ENCODE data around the gene LYZL6. TPM values are rescaled to one million over a fixed set of nuclear protein-coding genes. Genes with fewer than 3 reads are reported as not detected.

Gene LYZL6
- polyA plus RNA-seq, 1 donor (not counting 4 experiments of a cell fraction or from before 2014, with no cell fraction given): not detected

DNA sequence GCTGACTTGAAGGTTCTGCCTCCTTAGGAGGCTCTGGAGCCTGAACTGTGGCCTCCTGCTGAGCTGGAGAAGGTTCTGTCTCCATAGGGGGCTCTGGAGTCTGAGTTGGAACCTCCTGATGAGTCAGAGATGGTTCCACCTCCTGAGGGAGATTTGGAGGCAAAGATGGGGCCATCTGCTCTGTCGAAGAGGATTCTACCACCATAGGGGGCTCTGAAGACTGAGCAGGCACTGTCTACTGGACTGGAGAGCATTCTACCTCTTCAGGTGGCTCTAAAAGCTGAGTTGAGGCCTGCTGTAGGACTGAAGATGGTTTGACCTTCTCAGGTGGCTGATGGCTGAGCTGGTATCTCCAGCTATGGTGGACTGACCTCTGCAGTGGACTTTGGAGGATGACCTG, 29.2 kb downstream of the LYZL6 start:
- H3K9me1 ChIP-seq (ENCODE audit: control insufficient read depth, extremely low read depth, insufficient read depth, low read length): no peaks in the 10 kb centered on the region
- H3K4me3 ChIP-seq (ENCODE audit: control insufficient read depth in 2 of 3, extremely low read depth in 1 of 3, insufficient read depth in 2 of 3, low read depth in 1 of 3, low read length in 3 of 3): no peak overlapping the region
- H3K4me1 ChIP-seq (ENCODE audit: control insufficient read depth, extremely low read depth, insufficient read depth, low read length): no peaks in the 10 kb centered on the region
- no peaks in the 10 kb centered on the region for H3K9me3 ChIP-seq (ENCODE audit: control insufficient read depth, low read depth, low read length)
- DNase-seq (ENCODE audit: low read depth, low spot score) (no peak), FAIRE-seq (no peak)
- no peak overlapping the region for H3K4me2 ChIP-seq (ENCODE audit: control insufficient read depth, extremely low read depth, insufficient read depth, low read depth, low read length)
- H4K20me1 ChIP-seq (ENCODE audit: control insufficient read depth, extremely low read depth, insufficient read depth, low read length): no peaks in the 10 kb centered on the region
- TF ChIP-seq EZH2 (IDR thresholded peaks at IDR 0.05; ENCODE audit: low read length): no peak
- TF ChIP-seq CTCF (optimal IDR thresholded peaks at IDR 0.05 in 1 of 3, IDR thresholded peaks at IDR 0.05 in 1 of 3, conservative IDR thresholded peaks at IDR 0.05 in 1 of 3; ENCODE audit: extremely low read depth in 1 of 3, insufficient read depth in 2 of 3, low read length in 3 of 3): no peak
- H3K9ac ChIP-seq (ENCODE audit: control insufficient read depth, extremely low read depth, insufficient read depth, low read length): no peak overlapping the region
- dilution Hi-C loops (cut with MboI; ENCODE audit: extremely low pct_ligation_motif_present, low sequenced_read_pairs): no loop called here
- H3K27ac ChIP-seq (ENCODE audit: control insufficient read depth, insufficient read depth, low read length): no peak overlapping the region
- no peak overlapping the region for H2AFZ ChIP-seq (ENCODE audit: control insufficient read depth, low read length)
- H3K36me3 ChIP-seq (ENCODE audit: control insufficient read depth in 2 of 2, extremely low read depth in 1 of 2, insufficient read depth in 2 of 2, low read length in 2 of 2): no peaks in the 10 kb centered on the region
- H3K79me2 ChIP-seq (ENCODE audit: control insufficient read depth, insufficient read depth, low read length): no peaks in the 10 kb centered on the region
- H3K27me3 ChIP-seq (ENCODE audit: control insufficient read depth, extremely low read depth, insufficient read depth, low read length): no peaks in the 10 kb centered on the region

- Histone ChIP-seq H3K9ac (ENCODE audit: control insufficient read depth, extremely low read depth, insufficient read depth, low read length) (no peak overlapping the region), H3K79me2 (ENCODE audit: control insufficient read depth, insufficient read depth, low read length) (no peaks in the 10 kb centered on the region), H2AFZ (ENCODE audit: control insufficient read depth, low read length) (no peak overlapping the region), H3K27ac (ENCODE audit: control insufficient read depth, insufficient read depth, low read length) (no peak overlapping the region), H3K9me1 (ENCODE audit: control insufficient read depth, extremely low read depth, insufficient read depth, low read length) (no peaks in the 10 kb centered on the region), H3K36me3 (ENCODE audit: control insufficient read depth in 2 of 2, extremely low read depth in 1 of 2, insufficient read depth in 2 of 2, low read length in 2 of 2) (no peaks in the 10 kb centered on the region), H3K27me3 (ENCODE audit: control insufficient read depth, extremely low read depth, insufficient read depth, low read length) (no peaks in the 10 kb centered on the region), H4K20me1 (ENCODE audit: control insufficient read depth, extremely low read depth, insufficient read depth, low read length) (no peaks in the 10 kb centered on the region), H3K4me2 (ENCODE audit: control insufficient read depth, extremely low read depth, insufficient read depth, low read depth, low read length) (no peak overlapping the region), H3K4me3 (ENCODE audit: control insufficient read depth in 2 of 3, extremely low read depth in 1 of 3, insufficient read depth in 2 of 3, low read depth in 1 of 3, low read length in 3 of 3) (no peak overlapping the region), H3K4me1 (ENCODE audit: control insufficient read depth, extremely low read depth, insufficient read depth, low read length) (no peaks in the 10 kb centered on the region), H3K9me3 (ENCODE audit: control insufficient read depth, low read depth, low read length) (no peaks in the 10 kb centered on the region)
- dilution Hi-C loops (cut with MboI; ENCODE audit: extremely low pct_ligation_motif_present, low sequenced_read_pairs): no loop called here
- no peak for TF ChIP-seq CTCF (optimal IDR thresholded peaks at IDR 0.05 in 1 of 3, IDR thresholded peaks at IDR 0.05 in 1 of 3, conservative IDR thresholded peaks at IDR 0.05 in 1 of 3; ENCODE audit: extremely low read depth in 1 of 3, insufficient read depth in 2 of 3, low read length in 3 of 3)
- no peak for TF ChIP-seq EZH2 (IDR thresholded peaks at IDR 0.05; ENCODE audit: low read length)
- FAIRE-seq (no peak), DNase-seq (ENCODE audit: low read depth, low spot score) (no peak)
Measured at GRCh38 chr17:35913609-35914008, 29.9 kb downstream of the LYZL6 start.
